Suprapubic skin (tissue), 4 donors: ENCODE results near the gene ANO3. TPM values are rescaled to one million over a fixed set of nuclear protein-coding genes. Genes with fewer than 3 reads are reported as not detected.

ENCODE experiments used
- DNase-seq, 2 donors: peaks; one replicate each; pipeline ENCODE4 v3.0.0-alpha.2; 2019; ENCODE audit warnings: low spot score in 2 of 2
- H3K27ac ChIP-seq: fragments of 200-600 bp; sonication (generic); one replicate; pipeline ENCODE4 v1.5.1; 2019
- H3K27me3 ChIP-seq: fragments of 200-600 bp; sonication (generic); one replicate; pipeline ENCODE4 v1.5.1; 2019
- H3K36me3 ChIP-seq: fragments of 200-600 bp; sonication (generic); one replicate; pipeline ENCODE4 v1.5.1; 2019
- H3K4me1 ChIP-seq: fragments of 200-600 bp; sonication (generic); one replicate; pipeline ENCODE4 v1.5.1; 2019
- H3K4me3 ChIP-seq: fragments of 200-600 bp; sonication (generic); one replicate; pipeline ENCODE4 v1.5.1; 2019; ENCODE audit warnings: mild to moderate bottlenecking
- H3K9me3 ChIP-seq: fragments of 200-600 bp; sonication (generic); one replicate; pipeline ENCODE4 v1.5.1; 2019
- EP300 ChIP-seq: sonication (generic); formaldehyde crosslinking; IDR thresholded peaks from one replicate; pipeline ENCODE4 v1.6.1; 2017; ENCODE audit warnings: antibody characterized with exemption
- POLR2A ChIP-seq, 2 donors: fragments of 450-650 bp; IDR thresholded peaks; one replicate each; pipeline ENCODE4 v1.6.1; 2017; ENCODE audit warnings: antibody characterized with exemption in 2 of 2, mild to moderate bottlenecking in 2 of 2, moderate library complexity in 2 of 2
- POLR2AphosphoS5 ChIP-seq, 3 donors: sonication (generic); formaldehyde crosslinking; IDR thresholded peaks; one replicate each; pipeline ENCODE4 v1.6.1; 2017; ENCODE audit warnings: antibody characterized with exemption in 3 of 3
- WGBS: methylation state at CpG from one replicate; pipeline ENCODE4 v1.1.5; 2018; 5-methylcytosine and 5-hydroxymethylcytosine counted together
- total RNA-seq, 4 donors: library from RNA; depleted of rRNA; stranded (reverse); fragments of >200 nt; gene quantifications; one replicate each; pipeline ENCODE4 v1.1.0, GENCODE V29; 2016
- TF ChIP-seq, protein P1 (sequence below), 2 donors: fragments of 200-600 bp in 1 of 2; fragments of 450-650 bp in 1 of 2; sonication (generic) in 1 of 2; IDR thresholded peaks; one replicate each; pipeline ENCODE4 v1.5.1; 2016 to 2019; ENCODE audit warnings: antibody characterized with exemption in 2 of 2, mild to moderate bottlenecking in 1 of 2, moderate library complexity in 1 of 2

The ANO3 gene
- total RNA-seq, 4 donors from 2014 or later: 0.08 to 0.29 (median 0.16) TPM; not detected in 1

- DNase-seq: no peak
- peaks cover 10% of the 10 kb centered on the region for H3K4me1 ChIP-seq
- no peaks in the 10 kb centered on the region for H3K27me3 ChIP-seq
- no peaks in the 10 kb centered on the region for H3K36me3 ChIP-seq
- no peak for TF ChIP-seq POLR2A (IDR thresholded peaks at IDR 0.05)
- TF ChIP-seq, protein P1, sequence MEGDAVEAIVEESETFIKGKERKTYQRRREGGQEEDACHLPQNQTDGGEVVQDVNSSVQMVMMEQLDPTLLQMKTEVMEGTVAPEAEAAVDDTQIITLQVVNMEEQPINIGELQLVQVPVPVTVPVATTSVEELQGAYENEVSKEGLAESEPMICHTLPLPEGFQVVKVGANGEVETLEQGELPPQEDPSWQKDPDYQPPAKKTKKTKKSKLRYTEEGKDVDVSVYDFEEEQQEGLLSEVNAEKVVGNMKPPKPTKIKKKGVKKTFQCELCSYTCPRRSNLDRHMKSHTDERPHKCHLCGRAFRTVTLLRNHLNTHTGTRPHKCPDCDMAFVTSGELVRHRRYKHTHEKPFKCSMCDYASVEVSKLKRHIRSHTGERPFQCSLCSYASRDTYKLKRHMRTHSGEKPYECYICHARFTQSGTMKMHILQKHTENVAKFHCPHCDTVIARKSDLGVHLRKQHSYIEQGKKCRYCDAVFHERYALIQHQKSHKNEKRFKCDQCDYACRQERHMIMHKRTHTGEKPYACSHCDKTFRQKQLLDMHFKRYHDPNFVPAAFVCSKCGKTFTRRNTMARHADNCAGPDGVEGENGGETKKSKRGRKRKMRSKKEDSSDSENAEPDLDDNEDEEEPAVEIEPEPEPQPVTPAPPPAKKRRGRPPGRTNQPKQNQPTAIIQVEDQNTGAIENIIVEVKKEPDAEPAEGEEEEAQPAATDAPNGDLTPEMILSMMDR (IDR thresholded peaks at IDR 0.05): no peak
- no peak for TF ChIP-seq EP300
- TF ChIP-seq POLR2AphosphoS5 (IDR thresholded peaks at IDR 0.05): no peak
- no peaks in the 10 kb centered on the region for H3K9me3 ChIP-seq
- no peak overlapping the region for H3K4me3 ChIP-seq
- no peak overlapping the region for H3K27ac ChIP-seq
Measured at GRCh38 chr11:26677566-26677965, 345.6 kb downstream of the ANO3 start.

DNA sequence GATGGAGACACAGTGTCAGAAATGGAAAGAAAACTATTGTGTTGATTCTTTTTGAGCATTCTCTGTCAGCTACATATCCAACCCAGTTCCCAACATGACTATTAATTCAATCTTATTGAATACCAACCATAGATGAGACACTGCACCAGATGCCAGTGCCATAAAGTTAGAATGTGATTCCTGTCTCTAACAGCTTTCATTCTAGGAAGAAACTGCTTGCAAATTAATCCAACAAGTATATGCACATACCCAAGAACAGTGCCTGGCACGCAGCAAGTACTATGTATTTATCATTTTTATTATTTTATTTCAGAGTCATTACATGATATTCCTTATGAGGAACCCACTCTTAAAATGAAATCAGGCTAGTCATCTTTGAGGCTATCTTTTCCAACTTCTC is 355.4 kb downstream of the ANO3 start:
- TF ChIP-seq POLR2AphosphoS5 (IDR thresholded peaks at IDR 0.05) (no peak), POLR2A (IDR thresholded peaks at IDR 0.05) (no peak), EP300 (no peak)
- TF ChIP-seq, protein P1 (IDR thresholded peaks at IDR 0.05): no peak
- Histone ChIP-seq H3K4me3 (no peak overlapping the region), H3K4me1 (no peaks in the 10 kb centered on the region), H3K27ac (no peak overlapping the region), H3K9me3 (no peaks in the 10 kb centered on the region), H3K36me3 (no peaks in the 10 kb centered on the region), H3K27me3 (no peaks in the 10 kb centered on the region)
- 58% methylated on average over 1 of the region's 1 CpG for WGBS
- no peak for DNase-seq

DNA sequence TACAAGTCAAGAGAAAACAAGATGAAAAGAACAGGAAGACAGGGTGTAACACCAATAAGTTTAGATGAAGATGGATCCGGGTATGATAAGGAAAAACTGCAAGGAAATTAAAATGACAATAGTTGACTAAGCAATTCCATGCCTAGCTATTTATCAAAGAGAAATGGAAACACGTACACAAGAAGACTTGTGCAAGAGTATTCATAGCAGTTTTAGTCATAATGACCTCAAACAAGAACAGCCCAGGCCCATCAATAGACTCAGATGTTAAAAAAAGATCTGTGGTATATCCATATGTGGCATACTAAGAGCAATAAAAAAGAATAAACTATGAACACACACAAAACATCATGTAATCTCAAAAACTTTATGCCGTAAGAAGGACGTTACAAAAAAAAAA is 356.8 kb downstream of the ANO3 start:
- Histone ChIP-seq H3K27ac (no peak overlapping the region), H3K27me3 (no peaks in the 10 kb centered on the region), H3K36me3 (no peaks in the 10 kb centered on the region), H3K4me3 (no peak overlapping the region), H3K4me1 (no peaks in the 10 kb centered on the region), H3K9me3 (no peaks in the 10 kb centered on the region)
- no peak for TF ChIP-seq EP300
- TF ChIP-seq, protein P1 (IDR thresholded peaks at IDR 0.05): no peak
- no peak for TF ChIP-seq POLR2A (IDR thresholded peaks at IDR 0.05)
- TF ChIP-seq POLR2AphosphoS5 (IDR thresholded peaks at IDR 0.05): no peak
- 74% methylated on average over 4 of the region's 4 CpGs for WGBS
- DNase-seq: no peak

DNA sequence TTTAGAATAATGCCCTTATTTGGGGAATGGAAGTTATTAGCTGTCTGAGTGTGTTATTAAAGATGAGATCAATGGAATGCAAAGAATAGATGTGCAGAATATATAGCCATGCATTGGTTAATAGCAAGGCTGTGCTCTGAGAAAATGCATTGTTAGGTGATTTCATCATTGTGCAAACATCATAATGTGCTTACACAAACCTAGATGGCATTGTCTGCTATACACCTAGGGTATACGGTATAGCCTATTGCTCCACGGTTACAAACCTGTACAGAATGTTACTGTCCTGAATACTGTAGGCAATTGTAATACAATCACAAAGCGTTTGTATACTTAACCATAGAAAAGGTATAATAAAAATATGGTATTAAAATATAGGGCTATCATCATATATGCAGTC is 364.4 kb downstream of the ANO3 start:
- H3K36me3 ChIP-seq: no peaks in the 10 kb centered on the region
- no peak for DNase-seq
- H3K4me1 ChIP-seq: no peaks in the 10 kb centered on the region
- no peak overlapping the region for H3K4me3 ChIP-seq
- no peaks in the 10 kb centered on the region for H3K27me3 ChIP-seq
- H3K27ac ChIP-seq: no peak overlapping the region
- H3K9me3 ChIP-seq: no peaks in the 10 kb centered on the region
- TF ChIP-seq POLR2A (IDR thresholded peaks at IDR 0.05) (no peak), EP300 (no peak)
- WGBS: 86% methylated on average over 3 of the region's 3 CpGs

DNA sequence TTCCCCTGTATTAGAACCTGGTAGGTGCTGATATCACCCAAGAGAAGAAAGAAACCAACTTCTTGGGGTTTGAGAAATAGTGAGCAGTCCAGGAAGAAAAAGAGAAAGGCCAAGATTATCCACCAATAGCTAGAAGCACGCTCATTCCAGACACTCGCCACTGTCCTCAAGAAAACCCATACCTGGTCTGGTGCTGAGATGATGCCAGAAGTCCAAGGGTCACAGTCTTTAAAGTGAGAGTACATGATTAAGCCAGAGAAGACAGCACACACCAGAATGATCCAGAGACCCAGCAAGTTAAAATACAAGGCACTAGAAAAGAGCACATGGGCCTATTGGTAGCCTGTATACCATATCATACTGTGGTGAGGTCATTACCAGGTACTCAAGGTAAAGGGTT is 366.3 kb downstream of the ANO3 start:
- Histone ChIP-seq H3K9me3 (no peaks in the 10 kb centered on the region), H3K4me3 (no peak overlapping the region), H3K36me3 (no peaks in the 10 kb centered on the region), H3K27ac (no peak overlapping the region), H3K27me3 (no peaks in the 10 kb centered on the region), H3K4me1 (no peaks in the 10 kb centered on the region)
- 88% methylated on average over 2 of the region's 2 CpGs for WGBS
- TF ChIP-seq, protein P1 (IDR thresholded peaks at IDR 0.05): no peak
- no peak for TF ChIP-seq POLR2A (IDR thresholded peaks at IDR 0.05)
- no peak for TF ChIP-seq EP300
- no peak for DNase-seq

- DNase-seq: no peak
- TF ChIP-seq POLR2AphosphoS5 (IDR thresholded peaks at IDR 0.05) (no peak), EP300 (no peak), POLR2A (IDR thresholded peaks at IDR 0.05) (no peak)
- TF ChIP-seq, protein P1 (IDR thresholded peaks at IDR 0.05): no peak
- Histone ChIP-seq H3K4me1 (no peaks in the 10 kb centered on the region), H3K27ac (no peak overlapping the region), H3K27me3 (no peaks in the 10 kb centered on the region), H3K4me3 (no peak overlapping the region), H3K36me3 (no peaks in the 10 kb centered on the region), H3K9me3 (no peaks in the 10 kb centered on the region)
- 70% methylated on average over 3 of the region's 3 CpGs for WGBS
Measured at GRCh38 chr11:26700574-26701235, 368.8 kb downstream of the ANO3 start.
